Melanocyte of skin (primary cell): ENCODE results near the gene CRIP1. TPM values are rescaled to one million over a fixed set of nuclear protein-coding genes. Genes with fewer than 3 reads are reported as not detected.

Experiments used
- total RNA-seq, 2 donors: library from RNA; depleted of rRNA; stranded (reverse); fragments of >200 nt; gene quantifications; 2 replicates each; pipeline ENCODE4 v1.2.3, GENCODE V29; 2012

CRIP1 gene, protein sequence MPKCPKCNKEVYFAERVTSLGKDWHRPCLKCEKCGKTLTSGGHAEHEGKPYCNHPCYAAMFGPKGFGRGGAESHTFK
- total RNA-seq = 1 to 10 TPM in 1 of 2 donors, not detected in 1; 2.0 TPM

GRCh38 chr14:105486163-105486973, at the start of gene CRIP1:
TSS of gene CRIP1 (plus strand) at chr14:105486886. CDS start at chr14:105487260, 374 bp downstream.

GRCh38 chr14:105474483-105475268, 12.0 kb upstream of the CRIP1 start, which contains the start of gene CRIP2:
TSS of gene CRIP2 (plus strand) at chr14:105474821. CDS start at chr14:105474863, 42 bp downstream.

DNA sequence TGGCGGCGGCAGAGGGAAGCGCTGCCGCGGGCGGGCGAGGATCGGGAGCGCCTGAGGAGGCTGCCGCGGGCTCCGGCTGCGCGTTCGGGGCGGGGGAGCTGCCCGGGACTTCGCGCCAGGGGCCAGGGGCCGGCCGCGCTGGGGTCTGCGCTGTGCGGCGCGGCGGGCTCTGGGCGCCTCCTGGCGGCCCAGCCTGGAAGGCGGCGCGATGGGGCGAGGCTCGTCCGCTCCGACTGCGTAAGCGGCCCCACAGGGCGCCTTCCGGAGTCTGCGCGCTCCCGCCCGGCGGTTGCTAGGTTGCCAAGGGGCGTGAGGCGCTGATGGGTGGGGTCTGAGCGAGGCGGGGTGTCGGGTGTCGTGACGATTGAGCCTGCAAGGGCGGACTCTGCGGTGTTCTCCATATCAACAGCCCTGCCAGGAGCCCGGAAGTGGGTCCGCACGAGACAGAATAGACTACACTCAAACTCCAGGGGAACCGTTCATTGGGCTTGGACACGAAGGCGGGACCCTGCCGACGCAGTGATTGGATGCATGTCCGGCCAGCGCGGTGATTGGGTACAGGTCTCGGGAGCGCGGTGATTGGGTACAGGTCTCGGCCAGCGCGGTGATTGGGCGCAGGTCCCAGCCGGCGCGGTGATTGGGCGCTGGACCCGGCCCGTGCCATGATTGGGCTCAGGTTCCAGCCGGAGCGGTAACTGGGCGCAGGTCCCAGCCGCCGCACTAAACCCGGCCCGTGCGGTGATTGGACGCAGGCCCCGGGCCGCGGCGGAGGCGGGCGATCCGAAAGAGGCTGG, 4.1 kb downstream of the CRIP1 start, which contains the start of gene TEDC1:
Gene TEDC1 (plus strand): TSS at position 675 of the 794 bp plus-strand sequence. CDS start 130 bp downstream, outside the sequence.

GRCh38 chr14:105525861-105526775, 39.4 kb downstream of the CRIP1 start, which contains the start of gene TMEM121:
TSS of gene TMEM121 (plus strand) at chr14:105526583. CDS start at chr14:105528835, 2,252 bp downstream.

Other genes with a start within 250 kb of the CRIP1 start
- gene BTBD6, start 238.4 kb upstream of the CRIP1 start, total RNA-seq = 10 to 100 TPM; 34.4 to 41.3 TPM
- 10 to 100 TPM; 26.6 to 34.8 TPM for gene BRF1, start 185.9 kb upstream of the CRIP1 start, total RNA-seq
- gene PACS2, start 172.1 kb upstream of the CRIP1 start, total RNA-seq = 10 to 100 TPM; 30.3 to 45.4 TPM
- under 1 TPM in 1 of 2 donors, not detected in 1; 0.34 TPM for gene TEX22, start 88.3 kb upstream of the CRIP1 start, total RNA-seq
- gene MTA1, start 67.1 kb upstream of the CRIP1 start, total RNA-seq = 10 to 100 TPM; 37.5 to 41.0 TPM
- 10 to 100 TPM; 31.7 to 41.3 TPM for gene CRIP2, start 12.1 kb upstream of the CRIP1 start, total RNA-seq
- gene TEDC1, start 4.4 kb downstream of the CRIP1 start, total RNA-seq = 10 to 100 TPM in 1 of 2 donors, 1 to 10 TPM in 1; 8.9 to 20.6 TPM
- 10 to 100 TPM in 1 of 2 donors, 1 to 10 TPM in 1; 3.8 to 12.0 TPM for gene TMEM121, start 39.7 kb downstream of the CRIP1 start, total RNA-seq